H9 (cell line): ENCODE results near the gene ZDHHC24. TPM values are rescaled to one million over a fixed set of nuclear protein-coding genes. Genes with fewer than 3 reads are reported as not detected.

Experiments
- DNase-seq: peaks from one replicate; pipeline ENCODE4 v3.0.0-alpha.2; 2017
- H2AFZ ChIP-seq: one replicate; pipeline ENCODE4 v1.6.1; 2013; ENCODE audit warnings: mild to moderate bottlenecking, low read length, control low read depth, moderate library complexity
- H2AK5ac ChIP-seq: 2 replicates; pipeline ENCODE4 v1.6.1; 2013; ENCODE audit warnings: low read length, control low read depth, mixed read lengths; ENCODE audit not compliant: insufficient read length
- H2BK120ac ChIP-seq: one replicate; pipeline ENCODE4 v1.6.1; 2013; ENCODE audit warnings: low read depth, mild to moderate bottlenecking, low read length, control low read depth, inconsistent platforms; ENCODE audit not compliant: poor library complexity, severe bottlenecking
- H2BK12ac ChIP-seq: 2 replicates; pipeline ENCODE4 v1.6.1; 2013; ENCODE audit warnings: low read length, control low read depth, mixed read lengths, low read depth; ENCODE audit not compliant: insufficient read length
- H2BK15ac ChIP-seq: 2 replicates; pipeline ENCODE4 v1.6.1; 2013; ENCODE audit warnings: low read depth, low read length, control low read depth
- H2BK20ac ChIP-seq: one replicate; pipeline ENCODE4 v1.6.1; 2013; ENCODE audit warnings: low read depth, mild to moderate bottlenecking, low read length, control low read depth, inconsistent platforms; ENCODE audit not compliant: poor library complexity, severe bottlenecking
- H2BK5ac ChIP-seq: 2 replicates; pipeline ENCODE4 v1.6.1; 2013; ENCODE audit warnings: low read length, control low read depth, mixed read lengths; ENCODE audit not compliant: insufficient read length
- H3K14ac ChIP-seq: 2 replicates; pipeline ENCODE4 v1.6.1; 2013; ENCODE audit warnings: low read length, control low read depth; ENCODE audit not compliant: insufficient read depth
- H3K18ac ChIP-seq: 2 replicates; pipeline ENCODE4 v1.6.1; 2013; ENCODE audit warnings: low read depth, mild to moderate bottlenecking, mixed read lengths, low read length, control low read depth; ENCODE audit not compliant: insufficient read length
- H3K23ac ChIP-seq: 2 replicates; pipeline ENCODE4 v1.6.1; 2013; ENCODE audit warnings: low read length, control low read depth, mixed read lengths, low read depth; ENCODE audit not compliant: insufficient read length
- H3K23me2 ChIP-seq: 2 replicates; pipeline ENCODE4 v1.6.1; 2013; ENCODE audit warnings: low read depth, mild to moderate bottlenecking, mixed read lengths, low read length, control low read depth; ENCODE audit not compliant: insufficient read length, poor library complexity, severe bottlenecking
- H3K27ac ChIP-seq: 2 replicates; pipeline ENCODE4 v1.5.1; 2013; ENCODE audit warnings: low read length, control low read depth, mixed read lengths, low read depth; ENCODE audit not compliant: insufficient read length
- H3K27me3 ChIP-seq: 2 replicates; pipeline ENCODE4 v1.6.1; 2013; ENCODE audit warnings: low read length, control low read depth, inconsistent platforms; ENCODE audit not compliant: insufficient read depth
- H3K4ac ChIP-seq: 2 replicates; pipeline ENCODE4 v1.6.1; 2013; ENCODE audit warnings: low read depth, mild to moderate bottlenecking, control low read depth, inconsistent platforms, low read length, moderate library complexity
- H3K4me1 ChIP-seq: 2 replicates; pipeline ENCODE4 v1.6.1; 2013; ENCODE audit warnings: low read length, control low read depth, inconsistent platforms; ENCODE audit not compliant: insufficient read depth
- H3K4me2 ChIP-seq: 2 replicates; pipeline ENCODE4 v1.6.1; 2013; ENCODE audit warnings: low read length, control low read depth, mixed read lengths; ENCODE audit not compliant: insufficient read length, insufficient read depth
- H3K56ac ChIP-seq: 2 replicates; pipeline ENCODE4 v1.6.1; 2013; ENCODE audit warnings: low read depth, mild to moderate bottlenecking, mixed read lengths, low read length, control low read depth; ENCODE audit not compliant: insufficient read length
- H3K79me1 ChIP-seq: 2 replicates; pipeline ENCODE4 v1.6.1; 2013; ENCODE audit warnings: low read depth, mild to moderate bottlenecking, moderate library complexity, low read length, control low read depth, inconsistent platforms; ENCODE audit not compliant: insufficient read depth, poor library complexity, severe bottlenecking
- H3K79me2 ChIP-seq: 2 replicates; pipeline ENCODE4 v1.6.1; 2013; ENCODE audit warnings: low read length, control low read depth, inconsistent platforms; ENCODE audit not compliant: insufficient read depth
- H3K9ac ChIP-seq: 2 replicates; pipeline ENCODE4 v1.6.1; 2013; ENCODE audit warnings: low read length, control low read depth, mixed read lengths; ENCODE audit not compliant: insufficient read length; ENCODE audit errors: extremely low read depth
- H3K9me3 ChIP-seq: one replicate; pipeline ENCODE4 v1.6.1; 2013; ENCODE audit warnings: low read depth, low read length, inconsistent platforms; ENCODE audit not compliant: control insufficient read depth
- H3T11ph ChIP-seq: one replicate; pipeline ENCODE4 v1.6.1; 2013; ENCODE audit warnings: mild to moderate bottlenecking, low read length, control low read depth, inconsistent platforms
- H4K20me1 ChIP-seq: one replicate; pipeline ENCODE4 v1.6.1; 2013; ENCODE audit not compliant: control insufficient read depth, insufficient read length, insufficient read depth
- H4K5ac ChIP-seq: 2 replicates; pipeline ENCODE4 v1.6.1; 2013; ENCODE audit warnings: low read depth, mild to moderate bottlenecking, mixed read lengths, low read length, control low read depth; ENCODE audit not compliant: insufficient read length
- H4K8ac ChIP-seq: replicated peaks from 2 replicates; pipeline ENCODE4 v1.6.1; 2013; ENCODE audit warnings: low read length, control low read depth, mixed read lengths, low read depth; ENCODE audit not compliant: insufficient read length
- H4K91ac ChIP-seq: 2 replicates; pipeline ENCODE4 v1.6.1; 2013; ENCODE audit warnings: low read depth, mild to moderate bottlenecking, moderate library complexity, mixed read lengths, low read length, control low read depth; ENCODE audit not compliant: insufficient read length
- H3K27ac Mint-ChIP-seq, 3 experiments: 2 replicates in 2 of 3; 3 replicates in 1 of 3; pipeline ENCODE4 v1.8.0; 2020 to 2021; ENCODE audit warnings: mixed read lengths in 3 of 3, mild to moderate bottlenecking in 1 of 3, moderate library complexity in 1 of 3
- H3K27me3 Mint-ChIP-seq: 2 replicates; pipeline ENCODE4 v1.8.0; 2021; ENCODE audit warnings: low read depth, mild to moderate bottlenecking, moderate library complexity, mixed read lengths
- H3K36me3 Mint-ChIP-seq, 3 experiments: 2 replicates in 2 of 3; 3 replicates in 1 of 3; pipeline ENCODE4 v1.8.0; 2020 to 2021; ENCODE audit warnings: low read depth in 3 of 3, mixed read lengths in 3 of 3; ENCODE audit not compliant: insufficient read depth in 1 of 3
- H3K4me1 Mint-ChIP-seq, 2 experiments: 2 replicates each; pipeline ENCODE4 v1.8.0; 2020; ENCODE audit warnings: mixed read lengths in 2 of 2
- H3K4me3 Mint-ChIP-seq, 2 experiments: 2 replicates in 1 of 2; 3 replicates in 1 of 2; pipeline ENCODE4 v1.8.0; 2020 to 2021; ENCODE audit warnings: mild to moderate bottlenecking in 2 of 2, mixed read lengths in 2 of 2, moderate library complexity in 1 of 2
- H3K9me3 Mint-ChIP-seq, 2 experiments: 2 replicates in 1 of 2; 3 replicates in 1 of 2; pipeline ENCODE4 v1.8.0; 2020; ENCODE audit warnings: mild to moderate bottlenecking in 2 of 2, mixed read lengths in 2 of 2, moderate library complexity in 1 of 2
- CTCF ChIP-seq: fragments of 200-600 bp; sonication (generic); conservative IDR thresholded peaks from 3 replicates; pipeline ENCODE4 v1.8.0; 2021; ENCODE audit warnings: antibody characterized with exemption, mild to moderate bottlenecking
- WGBS: extraction: QIAGEN DNeasy Blood & Tissue Kit; methylation state at CpG from one replicate; pipeline ENCODE4 v1.1.7; 2013; ENCODE audit warnings: missing lambda C conversion rate, low lambda C conversion rate, mixed read lengths; ENCODE audit not compliant: insufficient read length; ENCODE audit errors: extremely low coverage; 5-methylcytosine and 5-hydroxymethylcytosine counted together
- total RNA-seq: library from RNA; stranded (reverse); gene quantifications from 2 replicates; pipeline ENCODE4 v1.2.1, GENCODE V29; 2021

ZDHHC24 gene
- total RNA-seq, 1 experiment from 2014 or later = 8.9 TPM

DNA sequence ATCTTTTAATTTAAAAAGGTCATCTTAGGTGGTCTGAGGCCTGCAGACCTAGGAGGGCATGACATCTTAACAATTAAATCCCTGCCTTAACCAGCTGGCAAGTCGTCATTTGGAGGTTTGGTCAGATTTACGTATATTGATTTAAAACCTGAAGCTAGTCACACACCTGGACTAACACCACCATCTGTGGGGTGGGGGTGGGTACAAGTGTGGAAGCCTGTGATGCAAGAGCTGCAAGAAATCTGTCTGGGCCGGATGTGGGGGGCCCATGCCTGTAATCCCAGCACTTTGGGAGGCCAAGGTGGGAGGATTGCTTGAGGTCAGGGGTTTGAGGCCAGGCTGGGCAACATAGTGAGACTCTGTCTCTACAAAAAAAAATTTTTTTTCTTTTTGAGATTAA lies 35.4 kb upstream of the ZDHHC24 start:
- Histone ChIP-seq H3K9ac (no peak overlapping the region), H2AK5ac (no peak overlapping the region), H3K14ac (no peak overlapping the region), H4K91ac (no peak overlapping the region), H2BK20ac (no peak overlapping the region), H3K56ac (no peak overlapping the region), H3K23ac (no peak overlapping the region), H3K79me1 (no peaks in the 10 kb centered on the region), H2BK15ac (no peak overlapping the region), H3K4me2 (no peak overlapping the region), H2BK120ac (no peak overlapping the region), H3K18ac (no peak overlapping the region), H3K27ac (no peak overlapping the region), H2BK5ac (no peak overlapping the region), H4K5ac (no peak overlapping the region), H4K8ac (no peak overlapping the region), H3T11ph (no peak overlapping the region), H3K4me1 (no peaks in the 10 kb centered on the region; the same call in 1 of the 2 replicates), H3K27me3 (no peaks in the 10 kb centered on the region; the same call in 1 of the 2 replicates), H3K23me2 (no peaks in the 10 kb centered on the region), H4K20me1 (no peaks in the 10 kb centered on the region), H2BK12ac (no peak overlapping the region), H3K4ac (no peak overlapping the region), H3K79me2 (no peaks in the 10 kb centered on the region), H2AFZ (no peak overlapping the region), H3K9me3 (no peaks in the 10 kb centered on the region)
- Mint-ChIP-seq H3K4me1 (peaks cover 18 to 22% of the 10 kb centered on the region in 2 experiments), H3K27me3 (peaks cover 11% of the 10 kb centered on the region), H3K27ac (no peak overlapping the region; a peak in 1 of 7 replicates), H3K36me3 (peaks cover 4 to 26% (median 13%) of the 10 kb centered on the region in 3 experiments; a peak in 6 of 7 replicates), H3K4me3 (no peak overlapping the region), H3K9me3 (peaks cover 25 to 28% of the 10 kb centered on the region in 2 experiments)
- DNase-seq = no peak
- no peak for TF ChIP-seq CTCF
- WGBS = no CpG with 5 or more reads among the region's 3 CpGs
